Activated T-helper 9 cell treated with anti-CD3 and anti-CD28 coated beads, Interleukin-2, amount 50 U/mL, for 16 hours (primary cell): ENCODE measurements around the gene DIAPH3.

ENCODE experiments used
- DNase-seq: peaks from one replicate; pipeline ENCODE4 v3.0.0-alpha.2; 2020; ENCODE audit warnings: low read depth

The DIAPH3 gene

GRCh38 chr13:59710996-59711701 is 452.6 kb downstream of the DIAPH3 start:
- DNase-seq: no peak

- no peak for DNase-seq
These were observed 453.3 kb downstream of the DIAPH3 start for GRCh38 chr13:59710416-59710815.

- no peak for DNase-seq
These were observed 457.4 kb downstream of the DIAPH3 start for GRCh38 chr13:59706101-59706976.

- no peak for DNase-seq
These were observed 461.5 kb downstream of the DIAPH3 start for GRCh38 chr13:59702269-59702668.

- DNase-seq: no peak
These were observed 462.5 kb downstream of the DIAPH3 start for GRCh38 chr13:59701261-59701660.

- DNase-seq: no peak
These were observed 463.4 kb downstream of the DIAPH3 start for GRCh38 chr13:59700281-59700680.

GRCh38 chr13:59696271-59696670 is 467.5 kb downstream of the DIAPH3 start:
- no peak for DNase-seq

GRCh38 chr13:59691501-59692066 is 472.1 kb downstream of the DIAPH3 start:
- DNase-seq: no peak

GRCh38 chr13:59690857-59691500 is 472.7 kb downstream of the DIAPH3 start:
- no peak for DNase-seq

GRCh38 chr13:59689057-59689456 is 474.7 kb downstream of the DIAPH3 start:
- no peak for DNase-seq

GRCh38 chr13:59686798-59687394 is 476.8 kb downstream of the DIAPH3 start:
- no peak for DNase-seq

- no peak for DNase-seq
These were observed 479.6 kb downstream of the DIAPH3 start for GRCh38 chr13:59684105-59684504.

- no peak for DNase-seq
These were observed 482.0 kb downstream of the DIAPH3 start for GRCh38 chr13:59681636-59682311.

- no peak for DNase-seq
These were observed 483.2 kb downstream of the DIAPH3 start for GRCh38 chr13:59680429-59681024.

GRCh38 chr13:59679254-59679653 is 484.5 kb downstream of the DIAPH3 start:
- no peak for DNase-seq

- no peak for DNase-seq
These were observed 485.5 kb downstream of the DIAPH3 start for GRCh38 chr13:59677966-59678814.

GRCh38 chr13:59677430-59677829 is 486.3 kb downstream of the DIAPH3 start:
- no peak for DNase-seq

GRCh38 chr13:59674616-59675015 is 489.1 kb downstream of the DIAPH3 start:
- no peak for DNase-seq

- DNase-seq: no peak
These were observed 490.4 kb downstream of the DIAPH3 start for GRCh38 chr13:59673286-59673685.

- no peak for DNase-seq
These were observed 491.3 kb downstream of the DIAPH3 start for GRCh38 chr13:59672445-59672844.
